Activated T-helper 2 cell treated with anti-CD3 and anti-CD28 coated beads, Interferon-gamma antibody, Interleukin-2, Interleukin-4, amounts not matched to agents 10 μg/mL and 5 μg/mL and 100 μg/mL, durations not matched to agents 14 hours and 24 hours and 36 hours (primary cell): Measurements from ENCODE around the gene DTWD2. TPM values are rescaled to one million over a fixed set of nuclear protein-coding genes. Genes with fewer than 3 reads are reported as not detected.
"Not testable (repeated sequence)": the region's sequence is repeated elsewhere in the genome, so short reads cannot be mapped to it uniquely, and the experiment has no call there.

Source experiments
- DNase-seq: peaks from one replicate; pipeline ENCODE4 v3.0.0; 2021; ENCODE audit warnings: low spot score
- H3K27ac Mint-ChIP-seq: one replicate; pipeline ENCODE4 v1.8.0; 2021; ENCODE audit warnings: mixed read lengths
- H3K27me3 Mint-ChIP-seq: one replicate; pipeline ENCODE4 v1.8.0; 2021; ENCODE audit warnings: low read depth, mixed read lengths
- H3K36me3 Mint-ChIP-seq: one replicate; pipeline ENCODE4 v1.8.0; 2021; ENCODE audit warnings: low read depth, mixed read lengths
- H3K4me1 Mint-ChIP-seq: one replicate; pipeline ENCODE4 v1.8.0; 2021; ENCODE audit warnings: low read depth, mixed read lengths
- H3K4me3 Mint-ChIP-seq: one replicate; pipeline ENCODE4 v1.8.0; 2021; ENCODE audit warnings: low read depth, mild to moderate bottlenecking, moderate library complexity, mixed read lengths
- H3K9me3 Mint-ChIP-seq: one replicate; pipeline ENCODE4 v1.8.0; 2021; ENCODE audit warnings: mixed read lengths
- intact Hi-C: fragments of 100-400 bp; cut with micrococcal nuclease; formaldehyde crosslinking; loops from one replicate; pipeline ENCODE4 v1.15.1; 2023
- total RNA-seq: library from RNA; stranded (reverse); gene quantifications from 2 replicates; pipeline ENCODE4 v1.2.3, GENCODE V29; 2022

Gene DTWD2
- total RNA-seq, 1 donor from 2014 or later: 2.3 TPM

DNA sequence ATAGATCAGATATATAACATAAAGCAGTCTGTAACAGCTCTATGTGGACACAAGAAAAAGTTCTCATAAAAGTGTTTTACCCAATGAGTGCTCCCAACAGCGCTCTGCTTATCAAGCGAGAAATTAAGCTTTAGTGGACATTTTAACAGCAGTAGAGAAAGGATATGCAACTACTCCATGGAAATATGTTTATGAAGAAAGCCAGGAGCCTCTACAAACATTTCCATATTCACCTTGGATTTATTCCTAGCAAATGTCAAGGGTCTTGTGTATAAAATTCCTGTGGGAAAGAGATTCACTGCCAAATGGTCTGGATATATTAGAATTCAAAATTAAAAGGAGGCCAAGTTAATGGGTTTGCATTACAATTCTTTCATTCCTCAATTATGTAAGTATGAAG, 66.5 kb downstream of the DTWD2 start:
- Mint-ChIP-seq H3K27ac (no peak overlapping the region), H3K4me3 (no peak overlapping the region), H3K36me3 (no peaks in the 10 kb centered on the region), H3K4me1 (no peaks in the 10 kb centered on the region), H3K27me3 (no peaks in the 10 kb centered on the region), H3K9me3 (no peaks in the 10 kb centered on the region)
- DNase-seq: no peak
- intact Hi-C loops: no loop called here

DNA sequence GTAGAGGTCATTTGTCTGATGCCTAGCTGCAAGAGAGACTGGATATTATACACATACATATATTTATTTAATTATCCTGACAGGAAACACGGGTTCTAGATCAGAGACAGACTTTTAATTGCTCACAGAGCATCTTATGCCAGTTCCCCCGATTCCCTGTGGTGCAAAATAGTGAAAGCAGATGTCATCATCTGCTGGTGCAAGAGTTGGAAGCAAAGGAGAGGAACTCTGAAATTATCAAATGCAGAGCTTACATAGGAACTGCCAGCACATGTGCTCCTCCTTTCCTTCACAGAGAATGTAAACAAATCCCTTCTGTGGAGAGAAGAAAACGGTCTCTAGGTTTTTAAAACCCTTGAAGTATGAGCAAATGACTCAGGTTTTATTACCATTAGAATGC, 69.3 kb downstream of the DTWD2 start:
- Mint-ChIP-seq H3K4me3 (no peak overlapping the region), H3K9me3 (no peaks in the 10 kb centered on the region), H3K27ac (no peak overlapping the region), H3K27me3 (no peaks in the 10 kb centered on the region), H3K4me1 (no peaks in the 10 kb centered on the region), H3K36me3 (no peaks in the 10 kb centered on the region)
- intact Hi-C loops: no loop called here
- no peak for DNase-seq

DNA sequence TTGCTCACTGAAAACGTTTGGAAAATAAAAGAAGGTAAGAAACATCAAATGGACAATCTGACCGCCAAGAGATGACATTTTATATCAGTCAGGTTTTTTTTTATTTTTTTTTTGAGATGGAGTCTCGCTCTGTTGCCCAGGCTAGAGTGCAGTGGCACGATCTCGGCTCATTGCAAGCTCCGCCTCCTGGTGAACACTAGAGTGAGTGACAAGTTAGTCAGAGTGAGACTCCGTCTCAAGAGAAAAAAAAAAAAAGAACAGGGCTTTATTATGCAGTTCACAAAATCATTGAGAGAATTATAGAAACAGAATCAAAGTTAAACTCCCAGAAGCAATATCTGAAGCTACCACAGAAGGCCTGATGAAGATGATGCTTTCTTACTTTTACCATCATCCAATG, 70.1 kb downstream of the DTWD2 start:
- DNase-seq: no peak
- Mint-ChIP-seq H3K27ac (no peak overlapping the region), H3K4me3 (no peak overlapping the region), H3K9me3 (no peaks in the 10 kb centered on the region), H3K4me1 (no peaks in the 10 kb centered on the region), H3K36me3 (no peaks in the 10 kb centered on the region), H3K27me3 (no peaks in the 10 kb centered on the region)
- intact Hi-C loops: no loop called here

DNA sequence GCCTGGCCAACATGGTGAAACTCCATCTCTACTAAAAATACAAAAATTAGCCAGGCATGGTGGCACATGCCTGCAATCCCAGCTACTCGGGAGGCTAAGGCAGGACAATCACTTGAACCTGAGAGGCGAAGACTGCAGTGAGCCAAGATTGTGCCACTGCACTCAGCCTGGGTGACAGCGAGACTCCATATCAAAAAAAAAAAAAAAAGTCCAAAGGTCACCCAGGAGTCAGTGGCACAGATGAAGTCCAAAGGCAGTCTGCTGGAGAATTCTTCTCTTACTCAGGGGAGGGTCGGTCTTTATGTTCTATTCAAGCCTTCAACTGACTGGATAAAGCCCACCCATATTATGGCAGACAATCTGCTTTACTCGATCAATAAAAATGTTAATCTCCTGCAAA, 80.8 kb downstream of the DTWD2 start:
- DNase-seq, H3K27me3 Mint-ChIP-seq, H3K4me1 Mint-ChIP-seq, H3K4me3 Mint-ChIP-seq, H3K27ac Mint-ChIP-seq, intact Hi-C loops, H3K36me3 Mint-ChIP-seq, H3K9me3 Mint-ChIP-seq: not testable (repeated sequence)

DNA sequence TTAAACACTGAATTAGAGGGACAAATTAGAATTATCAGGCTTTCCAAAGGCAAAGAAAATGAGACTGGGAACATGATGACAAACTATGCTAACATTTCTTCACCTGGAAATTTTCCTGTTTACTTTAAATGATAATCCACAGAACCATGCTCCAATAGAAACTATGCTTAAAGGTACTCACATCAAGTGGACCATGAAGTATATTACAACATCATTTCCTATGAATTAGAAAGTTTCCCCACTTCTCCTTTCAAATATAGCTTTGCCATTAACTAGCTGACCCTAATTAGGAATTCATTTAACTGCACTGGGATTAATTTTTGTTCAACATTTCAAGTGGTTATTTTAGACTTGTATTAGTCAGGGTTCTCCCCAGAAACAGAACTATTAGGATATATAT, 81.4 kb downstream of the DTWD2 start:
- no peaks in the 10 kb centered on the region for H3K27me3 Mint-ChIP-seq
- intact Hi-C loops: no loop called here
- no peak overlapping the region for H3K4me3 Mint-ChIP-seq
- H3K4me1 Mint-ChIP-seq: no peaks in the 10 kb centered on the region
- no peak overlapping the region for H3K27ac Mint-ChIP-seq
- H3K36me3 Mint-ChIP-seq: no peaks in the 10 kb centered on the region
- DNase-seq: no peak
- no peaks in the 10 kb centered on the region for H3K9me3 Mint-ChIP-seq

DNA sequence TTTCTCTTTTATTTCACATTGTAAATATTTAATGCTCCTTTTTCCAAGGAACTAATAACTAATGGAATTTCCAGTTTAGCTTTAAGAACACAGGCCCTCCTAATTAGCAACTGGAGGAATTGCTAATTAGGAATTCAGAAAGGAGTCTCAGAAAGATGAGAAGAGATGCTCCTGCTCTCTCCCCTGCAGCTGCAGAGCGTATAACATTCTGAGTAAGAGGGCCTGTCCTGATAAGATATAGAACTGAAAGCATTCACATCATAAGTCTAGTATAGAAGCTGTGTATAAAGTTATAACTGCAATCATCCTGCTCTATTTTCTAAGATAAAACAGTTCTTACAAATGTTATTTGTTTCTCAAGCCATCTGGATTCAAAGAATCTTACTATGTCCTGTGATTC, 83.2 kb downstream of the DTWD2 start:
- Mint-ChIP-seq H3K4me3 (no peak overlapping the region), H3K27me3 (no peaks in the 10 kb centered on the region), H3K9me3 (no peaks in the 10 kb centered on the region), H3K36me3 (no peaks in the 10 kb centered on the region), H3K4me1 (no peaks in the 10 kb centered on the region), H3K27ac (no peak overlapping the region)
- intact Hi-C loops: no loop called here
- no peak for DNase-seq

DNA sequence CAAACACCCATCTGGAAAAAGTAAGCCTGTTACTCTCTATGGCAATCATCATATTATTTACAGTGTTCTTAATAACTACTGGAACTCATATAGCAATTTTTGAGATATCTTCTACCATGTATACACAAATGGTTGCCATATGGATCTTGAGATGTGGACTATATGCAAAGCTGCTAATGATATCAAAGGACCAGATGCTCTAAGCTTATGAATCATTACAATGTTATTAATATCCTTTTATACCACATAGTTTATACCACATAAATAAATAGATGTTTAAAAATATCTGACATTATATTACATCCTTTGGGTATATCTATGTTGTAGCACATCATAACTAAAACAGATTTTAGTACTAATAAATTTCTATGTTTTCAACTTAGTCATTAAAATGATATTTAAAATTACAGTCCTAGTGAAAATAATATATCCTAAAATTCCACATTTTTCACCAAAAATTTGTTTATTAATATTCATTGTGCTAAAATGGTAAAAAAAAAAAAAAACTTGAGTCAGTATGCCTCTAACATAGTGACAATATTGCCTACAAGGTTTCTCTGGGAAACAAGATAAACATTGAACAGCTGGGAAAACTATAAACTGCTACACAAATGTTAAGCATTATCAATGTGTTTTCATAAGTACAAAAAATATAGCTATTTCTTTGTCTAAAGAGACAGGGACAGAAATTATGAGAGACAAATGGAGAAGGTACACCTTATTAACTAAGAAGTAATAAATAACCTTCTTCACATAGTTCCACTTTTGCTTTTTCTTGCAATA, 85.5 kb downstream of the DTWD2 start:
- Mint-ChIP-seq H3K9me3 (no peaks in the 10 kb centered on the region), H3K27me3 (no peaks in the 10 kb centered on the region), H3K36me3 (no peaks in the 10 kb centered on the region), H3K4me1 (no peaks in the 10 kb centered on the region), H3K4me3 (no peak overlapping the region), H3K27ac (no peak overlapping the region)
- intact Hi-C loops: no loop called here
- DNase-seq: no peak

DNA sequence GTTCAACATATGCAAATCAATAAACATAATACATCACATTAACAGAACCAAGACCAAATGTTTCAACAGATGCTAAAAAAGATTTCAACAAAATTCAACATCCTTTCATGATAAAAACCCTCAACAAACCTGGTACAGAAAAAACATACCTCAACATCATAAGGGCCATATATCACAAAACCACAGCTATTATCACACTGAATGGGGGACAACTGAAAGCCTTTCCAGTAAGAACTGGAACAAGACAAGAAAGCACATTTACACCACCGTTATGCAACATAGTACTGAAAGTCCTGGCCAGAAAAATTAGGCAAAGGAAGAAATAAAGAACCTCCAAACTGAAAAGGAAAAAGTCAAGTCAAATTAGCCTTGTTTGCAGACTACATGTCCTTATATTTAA, 93.6 kb downstream of the DTWD2 start:
- DNase-seq: no peak
- Mint-ChIP-seq H3K4me1 (no peaks in the 10 kb centered on the region), H3K4me3 (no peak overlapping the region), H3K27ac (no peak overlapping the region), H3K27me3 (no peaks in the 10 kb centered on the region), H3K9me3 (no peaks in the 10 kb centered on the region), H3K36me3 (no peaks in the 10 kb centered on the region)
- intact Hi-C loops: no loop called here

DNA sequence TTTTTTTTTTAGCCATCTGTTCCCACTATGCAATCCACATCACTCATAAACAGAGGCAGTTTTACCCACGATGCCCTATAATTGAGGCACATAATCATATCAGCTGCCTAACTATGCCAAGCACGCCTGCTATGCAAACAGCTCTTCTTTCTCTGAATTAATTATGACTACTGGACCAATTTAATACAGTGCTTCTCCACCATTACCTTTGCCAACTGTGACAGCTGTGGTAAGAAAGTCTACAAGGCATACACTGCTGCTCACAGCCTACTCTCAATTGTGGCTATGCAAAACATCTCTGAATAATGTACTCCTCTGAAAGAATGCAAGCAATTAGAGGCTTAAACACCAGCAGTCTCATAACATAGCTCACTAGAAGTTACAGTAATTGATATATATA, 97.1 kb downstream of the DTWD2 start:
- intact Hi-C loops: no loop called here
- DNase-seq: no peak
- no peak overlapping the region for H3K27ac Mint-ChIP-seq
- no peaks in the 10 kb centered on the region for H3K4me1 Mint-ChIP-seq
- H3K4me3 Mint-ChIP-seq: no peak overlapping the region
- H3K9me3 Mint-ChIP-seq: no peaks in the 10 kb centered on the region
- H3K36me3 Mint-ChIP-seq: no peaks in the 10 kb centered on the region
- H3K27me3 Mint-ChIP-seq: no peaks in the 10 kb centered on the region

DNA sequence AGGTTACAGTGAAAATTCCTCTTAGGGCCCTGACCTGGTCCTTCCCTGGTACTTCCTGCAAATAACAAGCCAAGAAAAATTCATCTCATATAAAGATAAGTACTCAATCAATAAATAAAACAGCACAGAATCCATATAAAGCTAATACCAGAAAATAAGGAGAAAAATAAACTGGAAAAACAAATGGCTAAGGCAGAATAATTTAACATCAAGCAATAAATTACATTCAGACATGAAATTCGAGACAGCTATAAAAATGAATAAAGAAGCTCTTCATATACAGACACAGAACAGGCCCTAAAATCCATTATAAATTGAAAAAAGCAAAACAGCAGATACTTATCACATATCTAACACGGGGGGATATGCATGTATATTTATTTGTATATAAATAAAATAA, 99.2 kb downstream of the DTWD2 start:
- Mint-ChIP-seq H3K4me3 (no peak overlapping the region), H3K27ac (no peak overlapping the region), H3K27me3 (no peaks in the 10 kb centered on the region), H3K9me3 (no peaks in the 10 kb centered on the region), H3K4me1 (no peaks in the 10 kb centered on the region), H3K36me3 (no peaks in the 10 kb centered on the region)
- intact Hi-C loops: no loop called here
- DNase-seq: no peak

DNA sequence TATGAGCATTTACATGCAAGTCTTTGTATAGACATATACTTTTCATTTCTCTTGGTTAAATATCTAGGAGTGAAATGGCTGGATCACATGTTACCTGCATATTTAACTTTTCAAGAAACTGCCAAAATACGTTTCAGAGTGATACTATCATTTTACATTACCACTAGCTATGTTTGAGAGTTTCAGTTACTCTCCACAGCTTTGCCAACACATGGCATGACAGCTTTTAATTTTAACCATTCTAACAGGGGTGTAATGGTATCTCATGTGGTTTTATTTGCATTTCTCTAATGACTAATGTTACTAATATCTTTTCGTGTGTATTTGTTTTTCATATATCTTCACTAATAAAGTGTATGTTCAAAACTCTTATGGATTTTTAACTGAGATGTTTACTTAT, 99.8 kb downstream of the DTWD2 start:
- H3K4me1 Mint-ChIP-seq: no peaks in the 10 kb centered on the region
- no peaks in the 10 kb centered on the region for H3K36me3 Mint-ChIP-seq
- H3K9me3 Mint-ChIP-seq: no peaks in the 10 kb centered on the region
- no peak overlapping the region for H3K27ac Mint-ChIP-seq
- H3K27me3 Mint-ChIP-seq: no peaks in the 10 kb centered on the region
- DNase-seq: no peak
- H3K4me3 Mint-ChIP-seq: no peak overlapping the region
- intact Hi-C loops: no loop called here

DNA sequence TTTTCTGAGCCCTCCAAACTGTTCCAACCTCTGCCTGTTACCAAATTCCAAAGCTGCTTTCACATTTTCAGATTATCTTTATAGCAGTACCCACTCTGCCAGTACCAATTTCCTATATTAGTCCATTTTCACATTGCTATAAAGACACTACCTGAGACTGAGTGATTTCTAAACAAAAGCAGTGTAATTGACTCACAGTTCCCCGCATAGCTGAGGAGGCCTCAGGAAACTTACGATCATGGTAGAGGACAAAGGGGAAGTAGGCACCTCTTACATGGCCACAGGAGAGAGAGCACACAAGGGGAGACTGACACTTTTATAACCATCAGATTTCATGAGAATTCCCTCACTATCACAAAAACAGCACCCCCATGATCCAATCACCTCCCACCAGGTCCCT, 105.0 kb downstream of the DTWD2 start:
- no peak for DNase-seq
- H3K27me3 Mint-ChIP-seq: no peaks in the 10 kb centered on the region
- H3K9me3 Mint-ChIP-seq: no peaks in the 10 kb centered on the region
- no peak overlapping the region for H3K27ac Mint-ChIP-seq
- no peaks in the 10 kb centered on the region for H3K4me1 Mint-ChIP-seq
- no peak overlapping the region for H3K4me3 Mint-ChIP-seq
- intact Hi-C loops: no loop called here
- no peaks in the 10 kb centered on the region for H3K36me3 Mint-ChIP-seq

DNA sequence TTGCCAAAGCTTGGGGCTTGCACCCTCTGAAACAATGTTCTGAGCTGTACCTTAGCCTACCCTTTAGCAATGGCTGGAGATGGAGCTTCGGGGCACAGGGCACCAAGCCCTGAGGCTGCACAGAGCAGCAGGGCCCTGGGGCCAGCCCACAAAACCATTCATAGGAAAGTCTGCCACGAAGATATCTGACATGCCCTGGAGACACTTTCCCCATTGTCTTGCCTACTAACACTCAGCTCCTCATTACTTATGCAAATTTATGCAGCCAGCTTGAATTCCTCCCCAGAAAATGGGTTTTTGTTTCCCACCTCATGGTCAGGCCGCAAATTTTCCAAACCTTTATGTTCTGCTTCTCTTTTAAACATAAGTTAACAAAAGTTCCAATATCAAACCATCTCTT, 105.7 kb downstream of the DTWD2 start:
- H3K36me3 Mint-ChIP-seq: no peaks in the 10 kb centered on the region

DNA sequence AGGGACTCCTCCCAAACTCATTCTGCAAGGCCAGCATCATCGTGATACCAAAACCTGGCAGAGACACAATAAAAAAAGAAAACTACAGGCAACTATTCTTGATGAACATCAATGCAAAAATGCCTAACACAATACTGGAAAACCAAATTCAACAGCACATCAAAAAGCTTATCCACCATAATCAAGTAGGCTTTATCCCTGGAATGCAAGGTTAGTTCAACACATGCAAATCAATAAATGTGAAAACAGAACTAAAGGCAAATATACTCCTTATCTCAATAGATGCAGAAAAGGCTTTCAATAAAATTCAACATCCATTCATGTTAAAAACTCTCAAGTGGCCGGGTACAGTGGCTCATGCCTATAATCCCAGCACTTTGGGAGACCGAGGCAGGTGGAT, 111.5 kb downstream of the DTWD2 start:
- H3K27me3 Mint-ChIP-seq, H3K4me1 Mint-ChIP-seq, H3K36me3 Mint-ChIP-seq, intact Hi-C loops, H3K4me3 Mint-ChIP-seq, DNase-seq, H3K27ac Mint-ChIP-seq: not testable (repeated sequence)
- peaks cover 31% of the 10 kb centered on the region for H3K9me3 Mint-ChIP-seq

More for the DNA sequence above, 105.7 kb downstream of the DTWD2 start:
- Mint-ChIP-seq H3K27ac (no peak overlapping the region), H3K4me3 (no peak overlapping the region), H3K4me1 (no peaks in the 10 kb centered on the region), H3K9me3 (peaks cover 2% of the 10 kb centered on the region), H3K27me3 (no peaks in the 10 kb centered on the region)
- intact Hi-C loops: no loop called here
- DNase-seq: no peak
